HG03558 (cell line): Measurements from ENCODE around the gene DGCR2.
"Not testable (repeated sequence)": the region's sequence is repeated elsewhere in the genome, so short reads cannot be mapped to it uniquely, and the experiment has no call there.

Source experiments
- ATAC-seq: cut with Tn5 transposase; IDR thresholded peaks from one replicate; pipeline ENCODE4 v1.9.1; 2021; ENCODE audit warnings: moderate number of reproducible peaks; ENCODE audit not compliant: unreplicated experiment; ENCODE audit errors: extremely low read depth

Gene DGCR2

DNA sequence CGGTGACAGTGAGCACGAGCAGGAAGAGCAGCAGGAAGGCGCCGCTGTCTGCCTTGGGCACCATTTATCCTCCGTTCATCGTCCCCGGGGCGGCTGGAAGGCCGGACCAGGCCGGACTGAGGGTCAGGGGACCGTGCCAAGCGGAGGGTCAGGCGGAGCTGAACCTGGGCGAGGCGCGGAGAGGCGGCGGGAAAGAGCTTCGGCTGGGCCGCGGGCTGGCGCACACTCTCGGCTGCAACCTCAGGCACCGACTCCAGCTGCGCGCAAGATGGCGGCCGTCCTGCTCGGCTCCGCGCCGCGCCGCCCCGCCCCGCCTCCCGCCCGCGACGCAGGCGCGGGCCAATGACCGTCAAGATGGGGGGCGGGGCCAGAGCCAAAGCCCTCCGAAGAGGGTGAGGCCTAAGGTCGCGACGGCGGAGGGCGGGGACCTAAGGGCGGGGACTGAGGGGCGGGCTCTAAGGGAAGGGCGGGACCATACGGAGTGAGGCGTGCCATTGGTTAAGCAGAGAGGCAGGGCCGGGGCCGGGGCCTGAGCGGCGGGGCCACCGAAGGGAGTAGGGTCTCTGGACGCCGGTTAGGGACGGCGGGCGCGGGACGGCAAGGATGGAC, at the start of gene DGCR2:
Gene DGCR2, minus strand, starts transcription at position 270 of the 609 bp plus-strand sequence. Its CDS starts 206 bp downstream, at position 64.
- ATAC-seq: no peak

DNA sequence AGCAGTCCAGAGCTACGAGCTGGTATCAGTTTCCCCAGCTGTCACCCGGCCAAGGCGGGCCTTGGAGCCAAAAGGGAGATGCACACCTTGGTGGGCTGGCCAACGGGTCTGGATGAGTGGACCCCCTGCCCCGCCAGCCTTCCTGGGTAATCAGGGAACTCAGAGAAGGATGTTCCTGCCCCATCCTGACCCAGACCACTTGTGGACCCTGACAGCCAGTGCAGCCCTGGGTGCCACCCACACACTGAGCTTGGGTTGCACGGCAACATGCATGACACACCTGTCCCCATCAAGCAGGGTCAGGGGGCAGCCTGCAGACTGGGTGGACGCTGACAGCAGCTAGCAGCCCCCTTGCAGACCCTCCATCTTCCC, 47.7 kb upstream of the DGCR2 start:
- no peak for ATAC-seq

- ATAC-seq: no peak
Observed at GRCh38 chr22:19169002-19169946, 47.1 kb upstream of the DGCR2 start.

GRCh38 chr22:19168088-19168890, 46.1 kb upstream of the DGCR2 start:
- ATAC-seq: no peak

- no peak for ATAC-seq
Observed at GRCh38 chr22:19167106-19167869, 45.1 kb upstream of the DGCR2 start.

DNA sequence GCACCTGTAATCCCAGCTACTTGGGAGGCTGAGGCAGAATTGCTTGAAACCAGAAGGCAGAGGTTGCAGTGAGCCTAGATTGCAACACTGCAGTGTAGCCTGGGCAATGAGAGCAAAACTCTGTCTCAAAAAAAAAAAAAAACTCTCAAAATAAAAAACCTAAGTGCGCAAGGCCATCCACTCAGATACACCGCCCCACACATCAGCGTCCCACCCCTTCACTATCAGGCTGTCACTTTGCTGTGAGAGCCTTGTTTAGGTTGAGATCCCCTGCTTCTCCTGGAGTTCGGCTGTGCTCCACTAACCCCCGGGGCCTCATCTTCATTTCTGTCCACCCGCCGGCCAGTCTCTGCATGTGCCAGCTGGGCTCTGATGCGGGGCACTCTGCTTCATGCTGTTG, 44.2 kb upstream of the DGCR2 start:
- ATAC-seq: no peak

GRCh38 chr22:19164425-19164824, 42.2 kb upstream of the DGCR2 start:
- no peak for ATAC-seq

GRCh38 chr22:19158649-19159048, 36.4 kb upstream of the DGCR2 start:
- ATAC-seq: not testable (repeated sequence)

GRCh38 chr22:19156109-19156508, 33.9 kb upstream of the DGCR2 start:
- ATAC-seq: not testable (repeated sequence)

GRCh38 chr22:19152942-19153883, 31.0 kb upstream of the DGCR2 start:
- no peak for ATAC-seq

DNA sequence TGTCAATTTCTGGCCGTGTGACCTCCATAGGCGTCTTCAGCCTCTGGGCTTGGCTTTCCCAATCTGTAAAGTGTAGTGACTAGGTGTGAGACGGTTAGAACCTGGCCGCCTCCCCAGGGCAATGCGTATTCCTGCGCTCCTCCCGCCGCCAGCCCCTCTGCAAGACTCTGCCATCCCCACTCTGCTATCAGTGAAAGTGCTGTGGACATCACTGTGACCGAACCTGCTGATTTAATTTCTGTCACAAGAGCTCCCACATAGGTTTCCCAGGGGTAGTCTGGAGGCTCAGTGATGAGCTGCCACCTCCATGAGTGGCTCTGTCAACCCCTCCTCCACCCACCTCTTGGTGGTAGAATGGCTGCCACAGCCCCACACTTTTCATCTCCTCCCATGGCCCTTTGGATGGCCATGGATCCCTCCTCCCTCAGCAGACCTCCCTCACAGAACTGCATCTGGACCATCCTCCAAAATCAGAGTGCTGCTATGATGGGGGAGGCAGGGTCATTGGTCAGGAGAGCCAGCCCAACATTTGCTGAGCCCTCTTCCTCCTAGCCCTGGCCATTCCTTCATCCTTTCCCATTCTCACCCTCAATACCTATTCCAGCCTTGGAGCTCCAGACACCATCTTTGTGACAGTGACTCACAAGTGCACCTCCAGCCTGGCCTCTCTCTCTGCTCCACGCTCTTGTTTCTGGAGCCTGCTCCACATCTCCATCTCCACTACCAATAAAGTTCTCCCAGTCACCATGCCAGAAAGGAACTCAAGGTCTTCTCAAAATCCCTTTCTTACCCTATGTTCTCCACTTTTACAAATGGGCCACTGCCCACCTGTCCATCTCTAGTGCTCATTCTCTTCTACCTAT, 29.3 kb upstream of the DGCR2 start:
- no peak for ATAC-seq

GRCh38 chr22:19150482-19151328, 28.5 kb upstream of the DGCR2 start:
- no peak for ATAC-seq

GRCh38 chr22:19149991-19150390, 27.8 kb upstream of the DGCR2 start, which contains the start of gene GSC2:
Gene GSC2, minus strand, starts transcription at chr22:19150292. Its CDS starts 9 bp downstream, at chr22:19150283.
- ATAC-seq: no peak

DNA sequence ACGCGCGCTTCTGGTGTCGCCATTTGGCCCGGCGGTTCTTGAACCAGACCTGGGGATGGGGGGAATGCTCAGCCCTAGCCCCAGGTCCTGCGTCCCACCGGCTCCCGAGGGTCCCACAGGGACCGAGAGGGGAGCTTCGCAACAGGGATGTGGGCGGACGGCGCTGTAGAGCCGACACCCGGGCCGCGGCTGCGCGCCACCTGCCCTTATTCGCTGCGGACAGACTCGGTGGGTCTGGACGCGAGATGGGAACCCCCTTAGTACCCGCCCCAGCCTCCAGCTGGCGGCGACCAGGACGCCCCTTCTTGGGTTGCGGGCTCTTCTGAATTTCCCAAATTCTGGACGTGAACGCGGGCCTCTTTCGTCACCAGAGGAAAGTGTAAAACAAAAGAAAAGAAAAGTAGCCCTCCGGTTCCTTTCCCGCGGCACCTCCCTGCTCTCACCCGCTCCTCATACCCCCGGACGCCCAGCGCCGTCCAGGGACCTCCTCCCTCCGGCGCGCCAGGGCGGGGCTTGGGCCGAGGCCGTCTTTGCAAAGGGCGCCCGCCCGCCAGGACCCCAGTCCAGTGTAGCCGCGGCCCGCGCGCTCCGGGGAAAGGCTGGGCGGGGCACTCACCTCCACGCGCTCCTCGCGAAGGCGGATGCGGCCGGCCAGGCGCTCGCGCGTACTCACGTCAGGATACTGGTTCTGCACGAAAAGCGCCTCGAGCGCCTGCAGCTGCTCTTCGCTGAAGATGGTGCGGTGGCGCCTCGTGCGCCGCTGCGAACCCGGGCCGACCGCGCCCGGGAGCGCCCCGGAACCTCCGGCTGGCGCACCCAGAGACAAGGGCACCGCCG, 27.1 kb upstream of the DGCR2 start:
- no peak for ATAC-seq

DNA sequence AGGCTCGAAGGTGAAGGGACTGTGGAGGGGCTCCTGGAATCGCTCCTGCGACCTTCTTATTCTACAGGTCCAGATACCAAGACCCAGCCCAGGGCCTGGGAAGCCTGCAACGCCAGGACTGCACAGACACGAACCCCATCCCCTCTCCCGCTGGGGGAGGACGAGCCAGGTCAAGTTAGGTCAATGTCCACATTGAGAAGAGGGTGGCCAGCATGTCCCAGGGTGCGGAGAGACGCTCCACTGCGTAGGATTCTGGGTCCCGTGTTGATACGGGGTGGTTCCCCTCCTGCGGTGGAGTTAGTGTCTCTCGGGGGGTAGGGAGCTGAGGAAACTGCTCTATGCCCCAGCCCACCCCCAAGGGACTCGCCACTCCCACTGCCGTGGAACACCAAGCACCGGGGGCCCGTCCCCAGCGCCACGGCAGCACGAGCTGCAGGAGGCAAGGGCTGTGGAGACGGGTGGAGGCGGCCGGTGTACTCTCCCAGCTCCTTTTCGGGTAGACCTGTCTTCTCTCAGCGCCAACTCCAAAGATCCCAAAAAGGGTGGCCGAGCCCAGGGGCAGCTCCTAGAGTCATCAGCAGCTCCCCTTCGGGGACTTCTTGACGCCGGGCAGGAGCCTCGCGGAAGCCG, 26.3 kb upstream of the DGCR2 start:
- ATAC-seq: no peak
